H1 (cell line): ENCODE results near the gene FKBP1A. TPM values are rescaled to one million over a fixed set of nuclear protein-coding genes. Genes with fewer than 3 reads are reported as not detected.
A peak's percentile ranks its signal among the peaks of the same experiment; 100 is the strongest.

Experiments
- CTCF ChIA-PET: fragments of 300-600 bp; sonication (Branson Sonifier 250); formaldehyde crosslinking; loops from one replicate; lab custom pipeline; 2021; ENCODE audit not compliant: partially characterized antibody; lab: Charles Lee
- POLR2A ChIA-PET: fragments of 300-600 bp; sonication (Branson Sonifier 250); formaldehyde crosslinking; loops from one replicate; lab custom pipeline; 2021; ENCODE audit warnings: inconsistent platforms; ENCODE audit not compliant: partially characterized antibody; lab: Charles Lee
- DNase-seq, 2 experiments: peaks; one replicate each; pipeline versions ENCODE4 v3.0.0 to v3.0.0-alpha.2; 2010 to 2022; ENCODE audit warnings: low spot score in 2 of 2, low read depth in 1 of 2, mixed read lengths in 1 of 2
- FAIRE-seq: peaks from 2 replicates; lab custom pipeline; 2011; peaks lifted over from hg19 to GRCh38; lab: Jason Lieb, UNC
- H2AFZ ChIP-seq: 2 replicates; pipeline ENCODE4 v1.8.1; 2012; ENCODE audit warnings: low read length, inconsistent platforms
- H2AK5ac ChIP-seq: 2 replicates; pipeline ENCODE4 v1.6.1; 2013; ENCODE audit warnings: low read depth, low read length
- H2BK120ac ChIP-seq: replicated peaks from 2 replicates; pipeline ENCODE3; 2013; ENCODE audit warnings: low read depth, low read length, inconsistent platforms
- H2BK12ac ChIP-seq: 2 replicates; pipeline ENCODE4 v1.6.1; 2013; ENCODE audit warnings: low read depth, low read length
- H2BK15ac ChIP-seq: 2 replicates; pipeline ENCODE4 v1.6.1; 2013; ENCODE audit warnings: low read length
- H2BK20ac ChIP-seq: 2 replicates; pipeline ENCODE4 v1.6.1; 2013; ENCODE audit warnings: low read length
- H2BK5ac ChIP-seq: 2 replicates; pipeline ENCODE4 v1.6.1; 2013; ENCODE audit warnings: low read depth, low read length
- H3K14ac ChIP-seq: 2 replicates; pipeline ENCODE4 v1.6.1; 2013; ENCODE audit warnings: inconsistent platforms; ENCODE audit not compliant: insufficient read length
- H3K18ac ChIP-seq: 2 replicates; pipeline ENCODE4 v1.6.1; 2013; ENCODE audit warnings: low read length; ENCODE audit errors: extremely low read depth
- H3K23ac ChIP-seq: 2 replicates; pipeline ENCODE4 v1.6.1; 2013; ENCODE audit warnings: inconsistent platforms; ENCODE audit not compliant: insufficient read length
- H3K23me2 ChIP-seq: 2 replicates; pipeline ENCODE4 v1.6.1; 2013; ENCODE audit warnings: low read depth, low read length
- H3K27ac ChIP-seq: 2 replicates; pipeline ENCODE4 v1.6.1; 2011; ENCODE audit warnings: low read depth, low read length, inconsistent platforms
- H3K27me3 ChIP-seq, 4 experiments: replicated peaks in 1 of 4; 1 replicate in 1 of 4; 2 replicates in 3 of 4; pipeline versions ENCODE4 v1.6.1 to v1.8.1; 2011 to 2013; ENCODE audit warnings: low read length in 3 of 4, mild to moderate bottlenecking in 3 of 4, inconsistent platforms in 2 of 4, mixed read lengths in 2 of 4, moderate library complexity in 1 of 4; ENCODE audit not compliant: control insufficient read depth in 3 of 4, insufficient read depth in 3 of 4; ENCODE audit errors: extremely low read depth in 1 of 4
- H3K36me3 ChIP-seq, 4 experiments: 2 replicates each; pipeline versions ENCODE4 v1.6.1 to v1.8.1; 2011 to 2013; ENCODE audit warnings: mild to moderate bottlenecking in 4 of 4, low read length in 3 of 4, moderate library complexity in 2 of 4, control low read depth in 1 of 4, inconsistent platforms in 1 of 4; ENCODE audit not compliant: insufficient read depth in 4 of 4, control insufficient read depth in 2 of 4
- H3K4ac ChIP-seq: replicated peaks from 2 replicates; pipeline ENCODE3; 2013; ENCODE audit warnings: low read length, low read depth, mixed read lengths, inconsistent platforms; ENCODE audit not compliant: insufficient read length
- H3K4me1 ChIP-seq, 4 experiments: replicated peaks in 1 of 4; 1 replicate in 1 of 4; 2 replicates in 3 of 4; pipeline versions ENCODE4 v1.6.1 to v1.8.1; 2011 to 2013; ENCODE audit warnings: low read length in 3 of 4, inconsistent platforms in 2 of 4, mixed read lengths in 1 of 4; ENCODE audit not compliant: insufficient read depth in 4 of 4, control insufficient read depth in 3 of 4
- H3K4me2 ChIP-seq, 2 experiments: 2 replicates each; pipeline versions ENCODE4 v1.6.1 to v1.8.1; 2011 to 2013; ENCODE audit warnings: low read depth in 2 of 2, low read length in 2 of 2, control low read depth in 1 of 2, inconsistent platforms in 1 of 2, mild to moderate bottlenecking in 1 of 2; ENCODE audit not compliant: insufficient read depth in 1 of 2
- H3K4me3 ChIP-seq, 4 experiments: fragments of 200-600, 300-600 bp in 1 of 4; sonication (generic), shearing (Covaris generic), sonication (Bioruptor Twin) in 1 of 4; 2 replicates each; pipeline versions ENCODE4 v1.5.1 to v1.8.1; 2011 to 2016; ENCODE audit warnings: low read length in 4 of 4, low read depth in 3 of 4, control low read depth in 2 of 4, inconsistent platforms in 2 of 4, mild to moderate bottlenecking in 2 of 4, mixed read lengths in 1 of 4, moderate library complexity in 1 of 4; ENCODE audit not compliant: insufficient read depth in 2 of 4; ENCODE audit errors: extremely low read depth in 1 of 4
- H3K56ac ChIP-seq: replicated peaks from 2 replicates; pipeline ENCODE3; 2013; ENCODE audit warnings: low read depth, mild to moderate bottlenecking, mixed read lengths, low read length, inconsistent platforms; ENCODE audit not compliant: insufficient read length
- H3K79me1 ChIP-seq: 2 replicates; pipeline ENCODE4 v1.6.1; 2013; ENCODE audit warnings: low read depth, low read length, control low read depth
- H3K79me2 ChIP-seq, 2 experiments: 2 replicates each; pipeline versions ENCODE4 v1.6.1 to v1.8.1; 2012 to 2013; ENCODE audit warnings: low read length in 2 of 2, mild to moderate bottlenecking in 2 of 2, inconsistent platforms in 1 of 2; ENCODE audit not compliant: insufficient read depth in 2 of 2, control insufficient read depth in 1 of 2
- H3K9ac ChIP-seq, 4 experiments: replicated peaks in 1 of 4; 1 replicate in 1 of 4; 2 replicates in 3 of 4; pipeline versions ENCODE4 v1.6.1 to v1.8.1; 2011 to 2013; ENCODE audit warnings: low read depth in 3 of 4, low read length in 3 of 4, control low read depth in 2 of 4, mild to moderate bottlenecking in 2 of 4, moderate library complexity in 2 of 4, inconsistent platforms in 1 of 4; ENCODE audit errors: extremely low read depth in 1 of 4
- H3K9me3 ChIP-seq, 2 experiments: 2 replicates each; pipeline versions ENCODE4 v1.6.1 to v1.8.1; 2012 to 2013; ENCODE audit warnings: mild to moderate bottlenecking in 2 of 2, moderate library complexity in 2 of 2, control low read depth in 1 of 2, inconsistent platforms in 1 of 2, low read depth in 1 of 2, low read length in 1 of 2, mixed read lengths in 1 of 2; ENCODE audit not compliant: insufficient read depth in 2 of 2
- H4K20me1 ChIP-seq, 2 experiments: replicated peaks in 1 of 2; 2 replicates each; pipeline versions ENCODE3 to v1.8.1; 2011 to 2013; ENCODE audit warnings: inconsistent platforms in 2 of 2, low read length in 2 of 2, mild to moderate bottlenecking in 1 of 2; ENCODE audit not compliant: insufficient read depth in 2 of 2, control insufficient read depth in 1 of 2
- H4K5ac ChIP-seq: 2 replicates; pipeline ENCODE4 v1.6.1; 2013; ENCODE audit warnings: low read length, low read depth, mixed read lengths, inconsistent platforms; ENCODE audit not compliant: insufficient read length
- H4K8ac ChIP-seq: 2 replicates; pipeline ENCODE4 v1.8.0; 2013; ENCODE audit warnings: mild to moderate bottlenecking, moderate library complexity, low read length, inconsistent platforms; ENCODE audit not compliant: insufficient read depth; ENCODE audit errors: extremely low read depth
- H4K91ac ChIP-seq: replicated peaks from 2 replicates; pipeline ENCODE3; 2013; ENCODE audit warnings: low read length, mixed read lengths, inconsistent platforms; ENCODE audit not compliant: insufficient read length
- KDM1A ChIP-seq: fragments of 200-600, 300-600 bp; sonication (generic); IDR thresholded peaks from 2 replicates; pipeline ENCODE4 v1.7.1; 2016; ENCODE audit warnings: mild to moderate bottlenecking, low read length, borderline replicate concordance
- SRF ChIP-seq: IDR thresholded peaks from 2 replicates; pipeline ENCODE4 v1.6.1; 2011; ENCODE audit warnings: mild to moderate bottlenecking, low read depth, low read length, moderate library complexity
- whole genome bisulfite sequencing, 2 experiments: shearing (Covaris generic) in 1 of 2; methylation state at CpG; one replicate each; pipeline versions ENCODE4 v1.1.6 to v1.1.7; 2013 to 2015; ENCODE audit warnings: low lambda C conversion rate in 2 of 2, mixed read lengths in 2 of 2, inconsistent platforms in 1 of 2, low coverage in 1 of 2, missing lambda C conversion rate in 1 of 2; ENCODE audit not compliant: insufficient replicate concordance in 2 of 2, insufficient coverage in 1 of 2, insufficient read length in 1 of 2; ENCODE audit errors: extremely low coverage in 1 of 2, missing lambda C conversion rate in 1 of 2; 5-methylcytosine and 5-hydroxymethylcytosine counted together
- polyA plus RNA-seq, 7 experiments: library from polyadenylated mRNA; depleted of rRNA in 3 of 7; stranded (reverse) in 5 of 7; unstranded in 2 of 7; fragments of >200 nt in 5 of 7; fragments of 200-250 nt in 2 of 7; gene quantifications; 1 replicate in 5 of 7; 2 replicates in 1 of 7; 4 replicates in 1 of 7; pipeline versions ENCODE4 v1.2.1 to v1.2.3, GENCODE V29; 2011 to 2013; ENCODE audit warnings: missing spikeins in 2 of 7, mixed read lengths in 2 of 7
- total RNA-seq: library from RNA; stranded (reverse); fragmentation: NEBNext Ultra II Directional; extraction: Animal tissue kit (Norgen Biotek cat#: 25700); gene quantifications from 2 replicates; pipeline ENCODE4 v1.2.1, GENCODE V29; 2021

FKBP1A gene
- total and polyA plus RNA-seq, 2 of the 8 experiments (the other 6 are each of a cell fraction or from before 2014, with no cell fraction given) = 250 to 685 TPM

GRCh38 chr20:1423206-1423605 lies 30.4 kb upstream of the FKBP1A start:
- ChIA-PET POLR2A (interaction anchor here (0.7 to 1.7 kb wide), 4 partner anchors 14 to 305 kb away, joined by 3 read pairs; partner anchors contain the start of gene PSMF1), CTCF (interaction anchor here (0.9 to 9.0 kb wide), 15 partner anchors 9 to 111 kb away, joined by 3 to 139 read pairs (median 4); partner anchors contain the start of gene NSFL1C)
- TF ChIP-seq KDM1A (peak; percentile 42; the same call in 1 of the 2 replicates), SRF (no peak)
- no peak overlapping the region; a peak in 1 of 4 replicates for H3K4me2 ChIP-seq
- peak overlapping the region; percentile 45; the same call in 1 of the 2 replicates for H2BK12ac ChIP-seq
- no peak overlapping the region for H2BK20ac ChIP-seq
- H3K14ac ChIP-seq = no peak overlapping the region
- peak overlapping the region; percentile 95 for H2AFZ ChIP-seq
- H4K8ac ChIP-seq = no peak overlapping the region
- 84% methylated on average over 5 of the region's 6 CpGs; no CpG with 5 or more reads in 1 of the 2 experiments for WGBS, 2 experiments
- H4K5ac ChIP-seq = no peak overlapping the region
- no peak overlapping the region for H3K9ac ChIP-seq
- H4K91ac ChIP-seq = no peak overlapping the region
- no peaks in the 10 kb centered on the region for H3K79me1 ChIP-seq
- H3K23me2 ChIP-seq = no peaks in the 10 kb centered on the region
- no peak overlapping the region for H2BK15ac ChIP-seq
- H2AK5ac ChIP-seq = no peak overlapping the region
- H3K4ac ChIP-seq = no peak overlapping the region
- no peak overlapping the region for H2BK120ac ChIP-seq
- no peak overlapping the region for H3K4me3 ChIP-seq
- DNase-seq (no peak), FAIRE-seq (no peak)
- no peaks in the 10 kb centered on the region for H3K27me3 ChIP-seq
- H3K56ac ChIP-seq = no peak overlapping the region
- H3K79me2 ChIP-seq = no peaks in the 10 kb centered on the region
- no peak overlapping the region for H3K27ac ChIP-seq
- no peaks in the 10 kb centered on the region for H3K36me3 ChIP-seq
- H3K9me3 ChIP-seq = peaks cover 4 to 7% of the 10 kb centered on the region in 2 experiments; a peak in 3 of 4 replicates
- H4K20me1 ChIP-seq = no peaks in the 10 kb centered on the region
- H3K18ac ChIP-seq = no peak overlapping the region
- no peak overlapping the region for H2BK5ac ChIP-seq
- no peak overlapping the region for H3K23ac ChIP-seq
- H3K4me1 ChIP-seq = peaks cover 7 to 21% (median 12%) of the 10 kb centered on the region in 4 experiments; a peak in 6 of 7 replicates
